ENCODE data around the gene MEGF11. TPM values are rescaled to one million over a fixed set of nuclear protein-coding genes. Genes with fewer than 3 reads are reported as not detected.

The MEGF11 gene
- total RNA-seq, 1 donor from 2014 or later: 0.77 TPM

GRCh38 chr15:66155065-66155464 is 98.5 kb downstream of the MEGF11 start:
- H3K27me3 Mint-ChIP-seq (ENCODE audit: unreplicated experiment): no peaks in the 10 kb centered on the region
- H3K4me1 Mint-ChIP-seq (ENCODE audit: unreplicated experiment): peaks cover 4% of the 10 kb centered on the region

GRCh38 chr15:66154581-66154980 is 99.0 kb downstream of the MEGF11 start:
- no peaks in the 10 kb centered on the region for H3K27me3 Mint-ChIP-seq (ENCODE audit: unreplicated experiment)

More at GRCh38 chr15:66155065-66155464, 98.5 kb downstream of the MEGF11 start:
- DNase-seq (ENCODE audit: low spot score): no peak
- no peak for TF ChIP-seq CTCF (IDR thresholded peaks at IDR 0.05; ENCODE audit: unreplicated experiment)
- Mint-ChIP-seq H3K9me3 (ENCODE audit: unreplicated experiment) (no peaks in the 10 kb centered on the region), H3K27ac (ENCODE audit: unreplicated experiment) (no peak overlapping the region), H3K4me3 (ENCODE audit: unreplicated experiment) (no peak overlapping the region), H3K36me3 (ENCODE audit: low read depth, unreplicated experiment) (no peaks in the 10 kb centered on the region)

GRCh38 chr15:66153549-66154415 is 99.8 kb downstream of the MEGF11 start:
- Mint-ChIP-seq H3K4me3 (ENCODE audit: unreplicated experiment) (no peak overlapping the region), H3K9me3 (ENCODE audit: unreplicated experiment) (no peaks in the 10 kb centered on the region), H3K4me1 (ENCODE audit: unreplicated experiment) (peaks cover 4% of the 10 kb centered on the region), H3K36me3 (ENCODE audit: low read depth, unreplicated experiment) (no peaks in the 10 kb centered on the region), H3K27me3 (ENCODE audit: unreplicated experiment) (peaks cover 2% of the 10 kb centered on the region), H3K27ac (ENCODE audit: unreplicated experiment) (no peak overlapping the region)
- DNase-seq (ENCODE audit: low spot score): no peak
- TF ChIP-seq CTCF (IDR thresholded peaks at IDR 0.05; ENCODE audit: unreplicated experiment): no peak

More at GRCh38 chr15:66154581-66154980, 99.0 kb downstream of the MEGF11 start:
- Mint-ChIP-seq H3K9me3 (ENCODE audit: unreplicated experiment) (no peaks in the 10 kb centered on the region), H3K27ac (ENCODE audit: unreplicated experiment) (no peak overlapping the region), H3K4me1 (ENCODE audit: unreplicated experiment) (peaks cover 4% of the 10 kb centered on the region), H3K36me3 (ENCODE audit: low read depth, unreplicated experiment) (no peaks in the 10 kb centered on the region), H3K4me3 (ENCODE audit: unreplicated experiment) (no peak overlapping the region)
- no peak for DNase-seq (ENCODE audit: low spot score)
- no peak for TF ChIP-seq CTCF (IDR thresholded peaks at IDR 0.05; ENCODE audit: unreplicated experiment)

GRCh38 chr15:66152650-66153049 is 100.9 kb downstream of the MEGF11 start:
- DNase-seq (ENCODE audit: low spot score): no peak
- H3K27me3 Mint-ChIP-seq (ENCODE audit: unreplicated experiment): peaks cover 2% of the 10 kb centered on the region

More at GRCh38 chr15:66152650-66153049, 100.9 kb downstream of the MEGF11 start:
- TF ChIP-seq CTCF (IDR thresholded peaks at IDR 0.05; ENCODE audit: unreplicated experiment): no peak
- Mint-ChIP-seq H3K4me1 (ENCODE audit: unreplicated experiment) (peaks cover 9% of the 10 kb centered on the region), H3K27ac (ENCODE audit: unreplicated experiment) (no peak overlapping the region), H3K36me3 (ENCODE audit: low read depth, unreplicated experiment) (no peaks in the 10 kb centered on the region), H3K4me3 (ENCODE audit: unreplicated experiment) (no peak overlapping the region), H3K9me3 (ENCODE audit: unreplicated experiment) (no peaks in the 10 kb centered on the region)
